ENCODE data around the gene RAET1E.

- no peak for TF ChIP-seq CTCF (conservative IDR thresholded peaks at IDR 0.05; ENCODE audit: low read depth in 2 of 2)
- no peak for TF ChIP-seq EZH2 (IDR thresholded peaks at IDR 0.05; ENCODE audit: low read depth, unreplicated experiment)
- TF ChIP-seq JUNB (IDR thresholded peaks at IDR 0.05; ENCODE audit: unreplicated experiment): no peak
- no peak for TF ChIP-seq REST (IDR thresholded peaks at IDR 0.05; ENCODE audit: unreplicated experiment)
- no peak for TF ChIP-seq POLR2AphosphoS5 (IDR thresholded peaks at IDR 0.05; ENCODE audit: low read depth)
- no peak for TF ChIP-seq ETS1 (IDR thresholded peaks at IDR 0.05)
- no peak for TF ChIP-seq ZNF331 (CRISPR knock-in tag; IDR thresholded peaks at IDR 0.05; ENCODE audit: low read depth)
- TF ChIP-seq EZH2phosphoT487 (IDR thresholded peaks at IDR 0.05; ENCODE audit: unreplicated experiment): no peak
- no peak for TF ChIP-seq NANOG (IDR thresholded peaks at IDR 0.05; ENCODE audit: borderline replicate concordance)
- no peak for TF ChIP-seq ZNF114 (CRISPR knock-in tag; IDR thresholded peaks at IDR 0.05)
- TF ChIP-seq CREB1 (CRISPR knock-in tag; IDR thresholded peaks at IDR 0.05; ENCODE audit: low read depth): no peak
These were observed 12.8 kb upstream of the RAET1E start for GRCh38 chr6:149910721-149911151.
